Epidermal melanocyte (primary cell): ENCODE data around the gene CFHR4.
"Not testable (repeated sequence)": the region's sequence is repeated elsewhere in the genome, so short reads cannot be mapped to it uniquely, and the experiment has no call there.

Source experiments
- DNase-seq: peaks from one replicate; pipeline ENCODE4 v3.0.0; 2011; ENCODE audit warnings: low spot score; ENCODE audit not compliant: insufficient read length

The CFHR4 gene

GRCh38 chr1:196933531-196934189 is 45.8 kb downstream of the CFHR4 start:
- no peak for DNase-seq

GRCh38 chr1:196941474-196941873 is 53.6 kb downstream of the CFHR4 start:
- not testable (repeated sequence) for DNase-seq

- DNase-seq, result not testable (repeated sequence)
These were observed 55.7 kb downstream of the CFHR4 start, which contains the start of gene CFHR2 for GRCh38 chr1:196943568-196943967. CFHR2 (plus strand) TSS chr1:196943738; CDS start chr1:196943881, 143 bp downstream.

GRCh38 chr1:196951711-196952394 is 64.0 kb downstream of the CFHR4 start:
- DNase-seq, result no peak

- no peak for DNase-seq
These were observed 66.9 kb downstream of the CFHR4 start for GRCh38 chr1:196954778-196955177.

- DNase-seq, result no peak
These were observed 68.1 kb downstream of the CFHR4 start for GRCh38 chr1:196955926-196956325.

GRCh38 chr1:196960854-196961253 is 73.0 kb downstream of the CFHR4 start:
- DNase-seq, result no peak
